ENCODE data around the gene CPEB1.

The CPEB1 gene

GRCh38 chr15:82585072-82585471 is 62.1 kb downstream of the CPEB1 start:
- DNase-seq, result peak; percentile 61 to 67

DNA sequence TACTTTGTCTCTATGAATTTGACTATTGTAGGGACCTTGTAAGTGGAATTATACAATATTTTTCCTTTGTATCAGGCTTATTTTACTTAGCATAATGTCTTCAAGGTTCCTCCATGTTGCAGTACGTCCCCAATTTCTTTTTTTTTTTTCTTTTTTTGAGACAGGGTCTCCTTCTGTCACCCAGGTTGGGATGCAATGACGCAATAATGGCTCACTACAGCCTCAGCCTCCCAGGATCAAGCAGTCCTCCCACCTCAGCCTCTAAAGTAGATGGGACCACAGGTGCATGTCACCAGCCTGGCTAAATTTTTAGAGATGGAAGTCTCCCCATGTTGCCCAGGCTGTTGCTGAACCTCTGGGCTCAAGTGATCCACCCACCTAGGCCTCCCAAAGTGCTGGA is 66.5 kb downstream of the CPEB1 start:
- no peak for DNase-seq

DNA sequence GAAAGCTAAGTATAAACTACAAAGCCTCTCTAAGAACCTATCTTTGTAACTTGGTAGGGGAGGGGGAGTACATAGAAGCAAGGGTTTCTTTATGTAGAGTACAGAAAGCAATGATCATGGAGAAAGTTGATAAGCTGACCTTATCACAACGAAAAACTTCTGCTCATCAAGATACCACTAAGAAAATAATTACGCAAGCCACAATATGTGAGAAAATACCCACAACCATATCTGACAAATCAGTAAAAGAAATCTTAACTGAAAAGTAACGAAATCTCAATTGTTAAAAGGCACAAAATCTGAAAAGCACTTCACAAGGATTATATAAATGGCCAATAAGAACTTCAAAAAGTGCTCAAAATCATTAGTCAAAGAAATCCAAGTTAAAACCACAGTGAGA is 71.8 kb downstream of the CPEB1 start:
- no peak for DNase-seq

GRCh38 chr15:82572986-82573385 is 74.2 kb downstream of the CPEB1 start:
- DNase-seq, result no peak

GRCh38 chr15:82572311-82572710 is 74.9 kb downstream of the CPEB1 start:
- DNase-seq, result no peak

- DNase-seq, result peak; percentile 23 to 56
These were observed 75.4 kb downstream of the CPEB1 start for GRCh38 chr15:82571722-82572222.

GRCh38 chr15:82570721-82571508 is 76.2 kb downstream of the CPEB1 start:
- DNase-seq, result no peak

DNA sequence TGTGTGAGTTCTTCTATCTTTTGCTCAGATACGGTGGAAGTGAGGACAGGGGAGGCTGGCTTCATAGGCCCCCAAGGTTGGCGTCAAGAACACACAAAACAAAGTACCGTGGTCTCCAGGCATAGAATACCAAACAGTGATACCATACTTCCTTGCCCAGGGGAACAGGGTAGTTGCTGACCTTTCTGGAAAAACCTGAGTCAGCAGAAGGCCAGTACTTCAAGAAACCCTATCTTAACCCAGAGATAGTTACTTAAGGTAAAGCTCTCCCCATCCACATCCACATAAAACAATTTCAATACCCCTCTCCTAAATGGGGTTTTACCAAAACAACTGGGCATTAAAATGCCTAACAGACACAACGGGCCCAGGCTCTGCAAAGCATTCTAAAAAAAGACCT is 77.3 kb downstream of the CPEB1 start:
- no peak for DNase-seq

GRCh38 chr15:82568986-82569385 is 78.2 kb downstream of the CPEB1 start:
- DNase-seq, result no peak

- no peak for DNase-seq
These were observed 79.5 kb downstream of the CPEB1 start for GRCh38 chr15:82567661-82568060.

DNA sequence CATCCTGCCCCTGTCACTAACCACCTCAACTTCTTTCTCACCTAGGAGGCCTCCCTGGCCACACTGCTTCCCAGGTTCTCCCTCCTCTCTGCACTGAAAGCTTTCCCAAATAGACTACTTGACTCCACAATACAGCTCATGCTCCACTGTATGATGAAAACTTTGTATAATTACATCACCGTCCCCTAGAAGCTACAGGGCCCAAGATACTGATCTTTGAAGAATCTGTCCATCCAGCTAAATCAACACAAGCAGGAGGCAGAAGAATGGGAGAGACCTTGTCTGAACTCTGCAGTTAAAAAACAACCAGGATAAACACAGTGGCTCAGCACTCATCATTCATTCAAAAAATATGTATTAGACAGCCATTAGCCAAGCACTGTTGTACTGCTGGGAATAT is 80.5 kb downstream of the CPEB1 start:
- DNase-seq, result no peak

DNA sequence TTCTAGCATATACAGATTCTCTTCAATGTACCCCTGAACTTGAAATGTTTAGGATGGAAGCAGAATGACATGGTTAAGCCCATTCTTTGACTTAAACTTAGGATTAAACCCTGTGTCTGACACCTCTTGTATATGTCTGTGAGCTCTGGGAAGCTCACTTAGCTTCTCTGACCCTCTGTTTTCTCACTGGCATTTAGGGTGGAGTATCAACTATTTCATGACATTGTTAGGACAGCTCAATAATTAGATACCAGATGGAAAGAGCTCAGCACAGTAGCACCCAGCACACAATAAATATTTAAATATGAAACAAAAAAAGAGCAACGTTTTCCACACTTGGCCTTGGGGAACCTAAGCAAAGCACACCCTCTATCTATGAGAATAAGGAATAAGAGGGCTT is 88.7 kb downstream of the CPEB1 start:
- DNase-seq, result no peak

- no peak for DNase-seq
These were observed 90.7 kb downstream of the CPEB1 start for GRCh38 chr15:82556315-82557035.

DNA sequence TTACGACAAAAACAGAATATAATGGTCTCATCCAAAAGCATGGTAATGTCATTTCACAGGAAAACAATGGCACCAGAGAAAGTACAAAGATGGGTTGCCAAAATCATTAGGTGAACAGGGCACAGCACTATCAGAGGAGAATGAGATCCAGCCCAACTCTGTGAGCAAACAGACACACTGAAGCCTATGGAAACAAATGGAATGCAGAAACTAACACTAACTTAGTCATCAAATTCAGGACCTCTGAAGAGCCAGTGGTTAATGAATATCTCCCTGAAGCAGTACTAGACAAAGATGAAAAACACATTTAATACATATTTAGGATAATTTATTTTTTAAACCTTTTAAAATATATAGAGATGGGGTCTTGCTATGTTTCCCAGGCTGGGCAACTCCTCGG is 92.3 kb downstream of the CPEB1 start:
- no peak for DNase-seq

DNA sequence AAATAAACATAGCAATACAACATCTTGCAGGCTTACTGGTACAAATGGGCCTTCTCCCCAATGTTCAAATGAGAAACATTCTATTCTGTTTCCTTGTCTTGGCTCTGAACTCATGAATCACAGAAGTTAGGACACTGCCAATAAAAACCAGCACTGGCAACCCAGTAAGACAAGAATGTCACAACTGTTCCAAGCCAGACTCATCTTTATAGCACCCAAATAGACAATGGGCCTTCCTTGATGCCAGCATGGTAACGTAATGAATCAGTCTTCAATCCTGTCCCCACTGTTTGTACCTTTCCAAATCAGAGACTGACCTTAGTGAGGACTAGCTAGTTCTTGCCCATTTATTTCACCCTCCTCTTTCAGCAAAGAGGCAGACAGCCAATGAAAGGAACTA is 92.8 kb downstream of the CPEB1 start:
- DNase-seq, result no peak

- DNase-seq, result no peak
These were observed 93.3 kb downstream of the CPEB1 start for GRCh38 chr15:82553846-82554245.

DNA sequence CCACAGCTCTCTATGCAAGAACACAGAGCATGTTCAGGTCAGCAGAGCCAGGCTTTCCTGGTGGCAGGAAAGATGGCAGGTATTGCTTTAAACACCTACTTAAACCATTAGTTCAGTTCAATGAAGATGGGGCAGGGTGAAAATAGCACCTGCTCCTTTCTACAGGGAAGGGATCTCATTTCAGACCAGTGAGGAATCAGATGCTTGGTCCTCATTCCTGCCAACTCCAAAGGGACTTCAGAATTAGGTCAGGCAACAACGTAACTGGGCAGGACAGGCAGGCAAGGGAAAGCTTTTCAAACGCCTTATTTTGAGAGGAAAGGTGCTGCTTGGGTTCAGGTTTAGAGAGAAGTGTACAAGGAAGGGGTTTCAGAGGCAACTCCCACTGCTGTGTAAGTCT is 94.3 kb downstream of the CPEB1 start:
- DNase-seq, result no peak

DNA sequence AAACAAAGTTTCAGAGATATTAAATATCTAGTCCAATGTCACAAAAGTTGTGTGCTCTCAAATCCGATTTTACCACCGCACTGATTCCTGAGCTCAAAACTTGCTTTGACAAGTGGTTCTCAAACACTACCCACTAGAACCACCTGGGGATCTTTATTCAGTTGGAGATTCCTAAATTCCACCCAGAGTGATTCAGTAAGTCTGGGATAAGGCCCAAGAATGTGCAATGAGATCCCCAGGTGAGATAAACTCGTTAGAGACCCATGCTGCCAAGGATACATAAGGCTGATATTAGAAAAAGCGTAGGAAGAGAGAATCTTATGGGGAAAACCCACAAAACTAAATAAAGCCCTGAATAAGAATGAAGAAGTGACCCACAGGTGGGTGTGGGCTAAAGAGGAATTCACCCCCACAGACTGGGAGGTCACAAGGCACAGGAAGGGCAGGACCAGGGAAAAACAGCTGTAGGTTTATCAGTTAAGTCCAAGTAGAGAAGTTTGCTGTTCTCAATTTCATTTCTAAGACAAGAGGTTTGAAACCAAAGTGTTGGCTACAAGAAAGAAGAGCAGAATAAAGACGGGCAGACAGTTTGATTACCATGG is 95.4 kb downstream of the CPEB1 start:
- DNase-seq, result peak; percentile 62 to 90

GRCh38 chr15:82549199-82549665 is 97.9 kb downstream of the CPEB1 start:
- DNase-seq, result no peak

DNA sequence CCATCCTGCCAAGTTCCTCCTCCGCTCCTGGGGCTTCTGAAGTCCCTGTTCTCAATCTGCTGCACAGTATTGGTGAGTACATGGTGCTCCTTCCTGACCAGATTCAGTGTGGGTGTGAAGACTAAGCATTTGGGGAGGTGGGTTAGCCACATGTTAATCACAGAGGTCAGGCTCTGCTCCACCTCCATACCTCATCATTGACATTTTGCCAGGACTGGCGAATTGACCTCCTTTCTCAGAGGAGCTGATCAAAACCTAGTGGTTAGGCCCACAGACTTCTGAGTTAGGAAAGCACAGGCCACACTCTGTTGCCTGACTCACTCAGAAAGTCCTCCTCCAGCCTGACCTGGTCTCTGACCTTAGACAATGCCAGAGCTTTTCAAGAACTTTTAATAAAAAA is 98.5 kb downstream of the CPEB1 start:
- DNase-seq, result peak; percentile 21 to 61

GRCh38 chr15:82545478-82545877 is 101.7 kb downstream of the CPEB1 start:
- DNase-seq, result no peak

GRCh38 chr15:82545002-82545401 is 102.2 kb downstream of the CPEB1 start:
- no peak for DNase-seq

DNA sequence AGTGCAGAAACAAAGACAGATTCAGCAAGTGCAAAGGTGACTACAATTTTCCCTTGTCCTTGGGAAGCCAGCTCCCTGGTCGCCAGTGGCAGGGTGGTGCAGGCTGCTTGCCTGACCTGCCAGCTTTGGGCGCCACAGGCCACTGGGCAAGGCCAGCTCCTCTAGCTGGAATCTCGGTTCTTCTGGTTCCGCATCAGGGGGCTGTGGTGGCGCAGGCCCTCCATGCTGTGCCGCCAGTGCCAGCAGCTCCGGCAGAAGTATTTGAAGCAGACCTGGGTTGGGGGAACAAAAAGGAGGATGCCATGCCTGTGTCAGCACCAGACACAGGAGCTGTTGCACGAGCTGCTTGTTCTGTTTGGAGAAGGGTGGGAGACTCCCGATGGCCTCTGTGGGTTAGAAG is 102.7 kb downstream of the CPEB1 start:
- no peak for DNase-seq

GRCh38 chr15:82543160-82543559 is 104.0 kb downstream of the CPEB1 start:
- peak; percentile 67 to 72 for DNase-seq
